H1 (cell line): ENCODE data around the gene TSC22D4. TPM values are rescaled to one million over a fixed set of nuclear protein-coding genes. Genes with fewer than 3 reads are reported as not detected.
A peak's percentile ranks its signal among the peaks of the same experiment; 100 is the strongest.

Experiments used
- CTCF ChIA-PET: fragments of 300-600 bp; sonication (Branson Sonifier 250); formaldehyde crosslinking; loops from one replicate; lab custom pipeline; 2021; ENCODE audit not compliant: partially characterized antibody; lab: Charles Lee
- POLR2A ChIA-PET: fragments of 300-600 bp; sonication (Branson Sonifier 250); formaldehyde crosslinking; loops from one replicate; lab custom pipeline; 2021; ENCODE audit warnings: inconsistent platforms; ENCODE audit not compliant: partially characterized antibody; lab: Charles Lee
- DNase-seq, 2 experiments: peaks; one replicate each; pipeline versions ENCODE4 v3.0.0 to v3.0.0-alpha.2; 2010 to 2022; ENCODE audit warnings: low spot score in 2 of 2, low read depth in 1 of 2, mixed read lengths in 1 of 2
- FAIRE-seq: peaks from 2 replicates; lab custom pipeline; 2011; peaks lifted over from hg19 to GRCh38; lab: Jason Lieb, UNC
- H2AFZ ChIP-seq: 2 replicates; pipeline ENCODE4 v1.8.1; 2012; ENCODE audit warnings: low read length, inconsistent platforms
- H2AK5ac ChIP-seq: 2 replicates; pipeline ENCODE4 v1.6.1; 2013; ENCODE audit warnings: low read depth, low read length
- H2BK120ac ChIP-seq: replicated peaks from 2 replicates; pipeline ENCODE3; 2013; ENCODE audit warnings: low read depth, low read length, inconsistent platforms
- H2BK12ac ChIP-seq: 2 replicates; pipeline ENCODE4 v1.6.1; 2013; ENCODE audit warnings: low read depth, low read length
- H2BK15ac ChIP-seq: 2 replicates; pipeline ENCODE4 v1.6.1; 2013; ENCODE audit warnings: low read length
- H2BK20ac ChIP-seq: 2 replicates; pipeline ENCODE4 v1.6.1; 2013; ENCODE audit warnings: low read length
- H2BK5ac ChIP-seq: 2 replicates; pipeline ENCODE4 v1.6.1; 2013; ENCODE audit warnings: low read depth, low read length
- H3K14ac ChIP-seq: 2 replicates; pipeline ENCODE4 v1.6.1; 2013; ENCODE audit warnings: inconsistent platforms; ENCODE audit not compliant: insufficient read length
- H3K18ac ChIP-seq: 2 replicates; pipeline ENCODE4 v1.6.1; 2013; ENCODE audit warnings: low read length; ENCODE audit errors: extremely low read depth
- H3K23ac ChIP-seq: 2 replicates; pipeline ENCODE4 v1.6.1; 2013; ENCODE audit warnings: inconsistent platforms; ENCODE audit not compliant: insufficient read length
- H3K23me2 ChIP-seq: 2 replicates; pipeline ENCODE4 v1.6.1; 2013; ENCODE audit warnings: low read depth, low read length
- H3K27ac ChIP-seq: 2 replicates; pipeline ENCODE4 v1.6.1; 2011; ENCODE audit warnings: low read depth, low read length, inconsistent platforms
- H3K27me3 ChIP-seq, 4 experiments: replicated peaks in 1 of 4; 1 replicate in 1 of 4; 2 replicates in 3 of 4; pipeline versions ENCODE4 v1.6.1 to v1.8.1; 2011 to 2013; ENCODE audit warnings: low read length in 3 of 4, mild to moderate bottlenecking in 3 of 4, inconsistent platforms in 2 of 4, mixed read lengths in 2 of 4, moderate library complexity in 1 of 4; ENCODE audit not compliant: control insufficient read depth in 3 of 4, insufficient read depth in 3 of 4; ENCODE audit errors: extremely low read depth in 1 of 4
- H3K36me3 ChIP-seq, 4 experiments: 2 replicates each; pipeline versions ENCODE4 v1.6.1 to v1.8.1; 2011 to 2013; ENCODE audit warnings: mild to moderate bottlenecking in 4 of 4, low read length in 3 of 4, moderate library complexity in 2 of 4, control low read depth in 1 of 4, inconsistent platforms in 1 of 4; ENCODE audit not compliant: insufficient read depth in 4 of 4, control insufficient read depth in 2 of 4
- H3K4ac ChIP-seq: replicated peaks from 2 replicates; pipeline ENCODE3; 2013; ENCODE audit warnings: low read length, low read depth, mixed read lengths, inconsistent platforms; ENCODE audit not compliant: insufficient read length
- H3K4me1 ChIP-seq, 4 experiments: replicated peaks in 1 of 4; 1 replicate in 1 of 4; 2 replicates in 3 of 4; pipeline versions ENCODE4 v1.6.1 to v1.8.1; 2011 to 2013; ENCODE audit warnings: low read length in 3 of 4, inconsistent platforms in 2 of 4, mixed read lengths in 1 of 4; ENCODE audit not compliant: insufficient read depth in 4 of 4, control insufficient read depth in 3 of 4
- H3K4me2 ChIP-seq, 2 experiments: 2 replicates each; pipeline versions ENCODE4 v1.6.1 to v1.8.1; 2011 to 2013; ENCODE audit warnings: low read depth in 2 of 2, low read length in 2 of 2, control low read depth in 1 of 2, inconsistent platforms in 1 of 2, mild to moderate bottlenecking in 1 of 2; ENCODE audit not compliant: insufficient read depth in 1 of 2
- H3K4me3 ChIP-seq, 4 experiments: fragments of 200-600, 300-600 bp in 1 of 4; sonication (generic), shearing (Covaris generic), sonication (Bioruptor Twin) in 1 of 4; 2 replicates each; pipeline versions ENCODE4 v1.5.1 to v1.8.1; 2011 to 2016; ENCODE audit warnings: low read length in 4 of 4, low read depth in 3 of 4, control low read depth in 2 of 4, inconsistent platforms in 2 of 4, mild to moderate bottlenecking in 2 of 4, mixed read lengths in 1 of 4, moderate library complexity in 1 of 4; ENCODE audit not compliant: insufficient read depth in 2 of 4; ENCODE audit errors: extremely low read depth in 1 of 4
- H3K56ac ChIP-seq: replicated peaks from 2 replicates; pipeline ENCODE3; 2013; ENCODE audit warnings: low read depth, mild to moderate bottlenecking, mixed read lengths, low read length, inconsistent platforms; ENCODE audit not compliant: insufficient read length
- H3K79me1 ChIP-seq: 2 replicates; pipeline ENCODE4 v1.6.1; 2013; ENCODE audit warnings: low read depth, low read length, control low read depth
- H3K79me2 ChIP-seq, 2 experiments: 2 replicates each; pipeline versions ENCODE4 v1.6.1 to v1.8.1; 2012 to 2013; ENCODE audit warnings: low read length in 2 of 2, mild to moderate bottlenecking in 2 of 2, inconsistent platforms in 1 of 2; ENCODE audit not compliant: insufficient read depth in 2 of 2, control insufficient read depth in 1 of 2
- H3K9ac ChIP-seq, 4 experiments: replicated peaks in 1 of 4; 1 replicate in 1 of 4; 2 replicates in 3 of 4; pipeline versions ENCODE4 v1.6.1 to v1.8.1; 2011 to 2013; ENCODE audit warnings: low read depth in 3 of 4, low read length in 3 of 4, control low read depth in 2 of 4, mild to moderate bottlenecking in 2 of 4, moderate library complexity in 2 of 4, inconsistent platforms in 1 of 4; ENCODE audit errors: extremely low read depth in 1 of 4
- H3K9me3 ChIP-seq, 2 experiments: 2 replicates each; pipeline versions ENCODE4 v1.6.1 to v1.8.1; 2012 to 2013; ENCODE audit warnings: mild to moderate bottlenecking in 2 of 2, moderate library complexity in 2 of 2, control low read depth in 1 of 2, inconsistent platforms in 1 of 2, low read depth in 1 of 2, low read length in 1 of 2, mixed read lengths in 1 of 2; ENCODE audit not compliant: insufficient read depth in 2 of 2
- H4K20me1 ChIP-seq, 2 experiments: replicated peaks in 1 of 2; 2 replicates each; pipeline versions ENCODE3 to v1.8.1; 2011 to 2013; ENCODE audit warnings: inconsistent platforms in 2 of 2, low read length in 2 of 2, mild to moderate bottlenecking in 1 of 2; ENCODE audit not compliant: insufficient read depth in 2 of 2, control insufficient read depth in 1 of 2
- H4K5ac ChIP-seq: 2 replicates; pipeline ENCODE4 v1.6.1; 2013; ENCODE audit warnings: low read length, low read depth, mixed read lengths, inconsistent platforms; ENCODE audit not compliant: insufficient read length
- H4K8ac ChIP-seq: 2 replicates; pipeline ENCODE4 v1.8.0; 2013; ENCODE audit warnings: mild to moderate bottlenecking, moderate library complexity, low read length, inconsistent platforms; ENCODE audit not compliant: insufficient read depth; ENCODE audit errors: extremely low read depth
- H4K91ac ChIP-seq: replicated peaks from 2 replicates; pipeline ENCODE3; 2013; ENCODE audit warnings: low read length, mixed read lengths, inconsistent platforms; ENCODE audit not compliant: insufficient read length
- ASH2L ChIP-seq: fragments of 200-600, 300-600 bp; sonication (generic); IDR thresholded peaks from one replicate; pipeline ENCODE4 v1.7.1; 2017; ENCODE audit warnings: low read length
- HDAC2 ChIP-seq, 2 experiments: fragments of 300-600 bp in 1 of 2; sonication (generic) in 1 of 2; IDR thresholded peaks; 2 replicates each; pipeline ENCODE4 v1.6.1; 2011 to 2012; ENCODE audit warnings: low read depth in 2 of 2, low read length in 2 of 2, mild to moderate bottlenecking in 2 of 2, moderate library complexity in 2 of 2, borderline replicate concordance in 1 of 2, inconsistent platforms in 1 of 2
- KDM5A ChIP-seq: fragments of 200-600 bp; IDR thresholded peaks from 2 replicates; pipeline ENCODE4 v1.7.1; 2012; ENCODE audit warnings: mild to moderate bottlenecking, low read length, inconsistent platforms, mixed read lengths
- RBBP5 ChIP-seq: IDR thresholded peaks from 2 replicates; pipeline ENCODE4 v1.7.1; 2012; ENCODE audit warnings: low read depth, mild to moderate bottlenecking, inconsistent platforms, low read length, moderate library complexity, borderline replicate concordance
- RFX5 ChIP-seq: IDR thresholded peaks from 2 replicates; pipeline ENCODE4 v1.6.1; 2011; ENCODE audit warnings: low read depth, low read length, improper control_type of control experiment, borderline replicate concordance
- RNF2 ChIP-seq: fragments of 200-900, 300-1000 bp; sonication (generic); IDR thresholded peaks from 2 replicates; pipeline ENCODE4 v1.7.1; 2016; ENCODE audit warnings: borderline replicate concordance, low read depth, mild to moderate bottlenecking, antibody characterized with exemption, low read length; ENCODE audit not compliant: poor library complexity, severe bottlenecking; ENCODE audit errors: missing control alignments
- SAP30 ChIP-seq: fragments of 300-600 bp; sonication (generic); IDR thresholded peaks from 2 replicates; pipeline ENCODE4 v1.7.1; 2012; ENCODE audit warnings: low read length, moderate library complexity, mild to moderate bottlenecking, inconsistent platforms; ENCODE audit not compliant: insufficient read depth, insufficient replicate concordance
- SIRT6 ChIP-seq: IDR thresholded peaks from one replicate; pipeline ENCODE4 v1.7.1; 2012; ENCODE audit warnings: low read length, inconsistent platforms
- SP1 ChIP-seq: IDR thresholded peaks from 2 replicates; pipeline ENCODE4 v1.6.1; 2011; ENCODE audit warnings: low read depth, low read length
- SP4 ChIP-seq: IDR thresholded peaks from 2 replicates; pipeline ENCODE4 v1.6.1; 2012; ENCODE audit warnings: low read length, inconsistent platforms
- SUZ12 ChIP-seq: fragments of 200-600 bp; sonication (generic); IDR thresholded peaks from 2 replicates; pipeline ENCODE4 v1.6.1; 2012; ENCODE audit warnings: mild to moderate bottlenecking, inconsistent platforms, low read length, moderate library complexity, mixed read lengths
- TCF12 ChIP-seq: IDR thresholded peaks from 2 replicates; pipeline ENCODE4 v1.6.1; 2011; ENCODE audit warnings: low read depth, mild to moderate bottlenecking, low read length
- WGBS, 2 experiments: shearing (Covaris generic) in 1 of 2; methylation state at CpG; one replicate each; pipeline versions ENCODE4 v1.1.6 to v1.1.7; 2013 to 2015; ENCODE audit warnings: low lambda C conversion rate in 2 of 2, mixed read lengths in 2 of 2, inconsistent platforms in 1 of 2, low coverage in 1 of 2, missing lambda C conversion rate in 1 of 2; ENCODE audit not compliant: insufficient replicate concordance in 2 of 2, insufficient coverage in 1 of 2, insufficient read length in 1 of 2; ENCODE audit errors: extremely low coverage in 1 of 2, missing lambda C conversion rate in 1 of 2; 5-methylcytosine and 5-hydroxymethylcytosine counted together
- polyA plus RNA-seq, 7 experiments: library from polyadenylated mRNA; depleted of rRNA in 3 of 7; stranded (reverse) in 5 of 7; unstranded in 2 of 7; fragments of >200 nt in 5 of 7; fragments of 200-250 nt in 2 of 7; gene quantifications; 1 replicate in 5 of 7; 2 replicates in 1 of 7; 4 replicates in 1 of 7; pipeline versions ENCODE4 v1.2.1 to v1.2.3, GENCODE V29; 2011 to 2013; ENCODE audit warnings: missing spikeins in 2 of 7, mixed read lengths in 2 of 7
- total RNA-seq: library from RNA; stranded (reverse); fragmentation: NEBNext Ultra II Directional; extraction: Animal tissue kit (Norgen Biotek cat#: 25700); gene quantifications from 2 replicates; pipeline ENCODE4 v1.2.1, GENCODE V29; 2021

Gene TSC22D4
- total and polyA plus RNA-seq, 2 of the 8 experiments (the other 6 are each of a cell fraction or from before 2014, with no cell fraction given), result 13.2 to 20.3 TPM

DNA sequence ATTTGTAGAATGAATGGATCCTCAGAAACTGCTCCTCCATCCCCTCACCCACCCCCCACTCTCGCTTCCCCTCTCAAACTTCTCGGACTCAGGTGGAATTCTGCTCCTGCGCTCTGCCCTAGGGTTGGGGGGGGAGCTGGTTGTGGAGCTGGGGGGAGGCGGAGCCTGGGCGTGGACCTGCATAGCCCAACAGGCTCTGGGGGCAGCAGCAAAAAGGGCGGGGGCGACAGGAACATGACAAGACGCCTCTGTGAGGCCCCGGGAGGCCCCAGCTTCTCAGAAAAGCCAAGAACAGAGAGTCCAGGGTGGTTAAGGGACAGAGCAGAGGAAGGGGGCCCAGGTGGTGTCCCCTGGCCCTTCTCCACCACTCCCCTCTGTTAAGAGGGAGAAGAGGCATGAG, 3.5 kb downstream of the TSC22D4 start:
- Histone ChIP-seq H2BK120ac (no peak overlapping the region), H3K9ac (no peak overlapping the region)
- TF ChIP-seq RNF2, result no peak
- TF ChIP-seq TCF12, result no peak
- TF ChIP-seq SAP30, result no peak
- no peak for TF ChIP-seq KDM5A
- TF ChIP-seq SIRT6, result no peak
- TF ChIP-seq RBBP5, result no peak
- TF ChIP-seq RFX5, result no peak
- TF ChIP-seq ASH2L, result no peak
- no peak for TF ChIP-seq SP1
- no peak for TF ChIP-seq HDAC2 (IDR thresholded peaks at IDR 0.05; ENCODE audit: borderline replicate concordance in 1 of 2, low read depth in 2 of 2, low read length in 2 of 2)
- no peak for TF ChIP-seq SP4
- no peak for TF ChIP-seq SUZ12

More for the DNA sequence above, 3.5 kb downstream of the TSC22D4 start:
- no peak overlapping the region for H2BK5ac ChIP-seq
- H2AFZ ChIP-seq, result no peak overlapping the region
- H3K56ac ChIP-seq, result no peak overlapping the region
- WGBS, 2 experiments, result 69% methylated on average over 7 of the region's 9 CpGs; no CpG with 5 or more reads in 1 of the 2 experiments
- H3K27ac ChIP-seq, result no peak overlapping the region
- H4K91ac ChIP-seq, result no peak overlapping the region
- no peak for DNase-seq
- H3K36me3 ChIP-seq, result peaks cover 0 to 3% (median 0%) of the 10 kb centered on the region in 4 experiments; a peak in 1 of 8 replicates
- H3K14ac ChIP-seq, result no peak overlapping the region
- H4K8ac ChIP-seq, result no peak overlapping the region
- no peaks in the 10 kb centered on the region for H3K79me2 ChIP-seq
- H2BK15ac ChIP-seq, result no peak overlapping the region
- H4K20me1 ChIP-seq, result no peaks in the 10 kb centered on the region
- no peak overlapping the region for H4K5ac ChIP-seq
- peaks cover 0 to 17% (median 8%) of the 10 kb centered on the region in 4 experiments; a peak in 6 of 7 replicates for H3K4me1 ChIP-seq
- H3K23ac ChIP-seq, result no peak overlapping the region
- no peaks in the 10 kb centered on the region for H3K9me3 ChIP-seq
- no peak overlapping the region for H3K4ac ChIP-seq
- no peak overlapping the region for H2BK12ac ChIP-seq
- CTCF ChIA-PET, result interaction anchor here (0.7 to 11.3 kb wide), 11 partner anchors 10 to 873 kb away, joined by 3 to 152 read pairs (median 4); partner anchors contain the start of gene SPACDR
- H3K23me2 ChIP-seq, result peaks cover 3% of the 10 kb centered on the region; the same call in 1 of the 2 replicates
- H2BK20ac ChIP-seq, result no peak overlapping the region
- POLR2A ChIA-PET, result interaction anchor here (4.3 kb wide), 1 partner anchor 47 kb away, joined by 20 read pairs; the partner anchor contains the start of genes MEPCE and ZCWPW1
- H3K4me3 ChIP-seq, result no peak overlapping the region
- no peaks in the 10 kb centered on the region; the same call in 1 of the 2 replicates for H3K79me1 ChIP-seq
- 0 out of 2 replicates have a peak overlapping the region, but pooled peaks have one; percentile 24 for H2AK5ac ChIP-seq
- H3K4me2 ChIP-seq, result peak overlapping the region in 1 of 2 experiments; percentile 34; a peak in 2 of 4 replicates
- no peaks in the 10 kb centered on the region for H3K27me3 ChIP-seq
- no peak for FAIRE-seq
- no peak overlapping the region; the same call in 1 of the 2 replicates for H3K18ac ChIP-seq
